GM18511 (cell line): Measurements from ENCODE around the gene FSTL1.
"Not testable (repeated sequence)": the region's sequence is repeated elsewhere in the genome, so short reads cannot be mapped to it uniquely, and the experiment has no call there.

Source experiments
- ATAC-seq: cut with Tn5 transposase; IDR thresholded peaks from one replicate; pipeline ENCODE4 v1.9.1; 2021; ENCODE audit warnings: mild to moderate bottlenecking, moderate library complexity; ENCODE audit not compliant: unreplicated experiment

FSTL1 gene

GRCh38 chr3:120418866-120419490, 31.8 kb downstream of the FSTL1 start:
- peak; percentile 63 for ATAC-seq

- ATAC-seq = no peak
Measured at GRCh38 chr3:120418446-120418845, 32.3 kb downstream of the FSTL1 start.

GRCh38 chr3:120417272-120417911, 33.4 kb downstream of the FSTL1 start:
- peak; percentile 99 for ATAC-seq

- peak; percentile 42 for ATAC-seq
Measured at GRCh38 chr3:120416868-120417267, 33.9 kb downstream of the FSTL1 start.

GRCh38 chr3:120415756-120416155, 35.0 kb downstream of the FSTL1 start:
- no peak for ATAC-seq

- ATAC-seq = no peak
Measured at GRCh38 chr3:120410541-120410940, 40.3 kb downstream of the FSTL1 start.

- no peak for ATAC-seq
Measured at GRCh38 chr3:120410116-120410515, 40.7 kb downstream of the FSTL1 start.

GRCh38 chr3:120407508-120408287, 43.1 kb downstream of the FSTL1 start:
- ATAC-seq = no peak

GRCh38 chr3:120404876-120405275, 45.9 kb downstream of the FSTL1 start:
- ATAC-seq = no peak

- ATAC-seq = no peak
Measured at GRCh38 chr3:120402257-120402656, 48.5 kb downstream of the FSTL1 start.

- peak; percentile 89 for ATAC-seq
Measured at GRCh38 chr3:120399372-120399771, 51.4 kb downstream of the FSTL1 start.

GRCh38 chr3:120396469-120396868, 54.3 kb downstream of the FSTL1 start:
- ATAC-seq = no peak

- ATAC-seq = no peak
Measured at GRCh38 chr3:120394347-120394746, 56.4 kb downstream of the FSTL1 start.

GRCh38 chr3:120393761-120394160, 57.0 kb downstream of the FSTL1 start:
- no peak for ATAC-seq

- no peak for ATAC-seq
Measured at GRCh38 chr3:120393243-120393642, 57.5 kb downstream of the FSTL1 start.

GRCh38 chr3:120382941-120383447, 67.8 kb downstream of the FSTL1 start:
- ATAC-seq = no peak

GRCh38 chr3:120381503-120381902, 69.3 kb downstream of the FSTL1 start:
- no peak for ATAC-seq

GRCh38 chr3:120377948-120378347, 72.8 kb downstream of the FSTL1 start:
- not testable (repeated sequence) for ATAC-seq

GRCh38 chr3:120370463-120370862, 80.3 kb downstream of the FSTL1 start:
- peak; percentile 62 for ATAC-seq

- ATAC-seq = peak; percentile 93
Measured at GRCh38 chr3:120369037-120369467, 81.7 kb downstream of the FSTL1 start.

GRCh38 chr3:120368172-120368571, 82.6 kb downstream of the FSTL1 start:
- peak; percentile 30 for ATAC-seq

GRCh38 chr3:120364821-120365220, 86.0 kb downstream of the FSTL1 start:
- no peak for ATAC-seq
